Activated naive CD4-positive, alpha-beta T cell treated with anti-CD3 and anti-CD28 coated beads, Interleukin-2, amount 50 U/mL, for 24 hours (primary cell): ENCODE data around the gene FAM81B.

ENCODE experiments used
- H3K27ac Mint-ChIP-seq: one replicate; pipeline ENCODE4 v1.8.0; 2021; ENCODE audit warnings: mild to moderate bottlenecking, mixed read lengths
- H3K27me3 Mint-ChIP-seq: one replicate; pipeline ENCODE4 v1.8.0; 2021; ENCODE audit warnings: mixed read lengths
- H3K36me3 Mint-ChIP-seq: one replicate; pipeline ENCODE4 v1.8.0; 2021; ENCODE audit warnings: mixed read lengths
- H3K4me1 Mint-ChIP-seq: one replicate; pipeline ENCODE4 v1.8.0; 2021; ENCODE audit warnings: mixed read lengths
- H3K4me3 Mint-ChIP-seq: one replicate; pipeline ENCODE4 v1.8.0; 2021; ENCODE audit warnings: mild to moderate bottlenecking, mixed read lengths
- H3K9me3 Mint-ChIP-seq: one replicate; pipeline ENCODE4 v1.8.0; 2021; ENCODE audit warnings: mixed read lengths

FAM81B gene

GRCh38 chr5:95487880-95488279 lies 96.7 kb downstream of the FAM81B start:
- Mint-ChIP-seq H3K27me3 (no peaks in the 10 kb centered on the region), H3K4me3 (no peak overlapping the region), H3K36me3 (peaks cover 50% of the 10 kb centered on the region), H3K27ac (no peak overlapping the region), H3K4me1 (no peaks in the 10 kb centered on the region), H3K9me3 (peaks cover 21% of the 10 kb centered on the region)
